HepG2 (cell line): ENCODE results near the gene DDOST. TPM values are rescaled to one million over a fixed set of nuclear protein-coding genes. Genes with fewer than 3 reads are reported as not detected.

Experiments used
- BHLHE40 ChIP-seq: IDR thresholded peaks from 2 replicates; pipeline ENCODE4 v1.6.1; 2011; ENCODE audit warnings: low read length, improper control_type of control experiment
- CBFB ChIP-seq: sonication (generic); formaldehyde crosslinking; IDR thresholded peaks from 2 replicates; pipeline ENCODE4 v1.4.0; 2020; ENCODE audit warnings: missing genetic modification reagents
- CBX5 ChIP-seq: sonication (generic); formaldehyde crosslinking; IDR thresholded peaks from 2 replicates; pipeline ENCODE4 v1.4.0; 2020; ENCODE audit warnings: missing genetic modification reagents, borderline replicate concordance
- ELF1 ChIP-seq: sonication (generic); formaldehyde crosslinking; IDR thresholded peaks from 2 replicates; pipeline ENCODE4 v1.4.0; 2020; ENCODE audit warnings: missing genetic modification reagents
- EP300 ChIP-seq, 3 experiments: sonication (generic) in 1 of 3; formaldehyde crosslinking in 1 of 3; IDR thresholded peaks; 2 replicates each; pipeline versions ENCODE4 v1.5.1 to v1.6.1; 2011 to 2020; ENCODE audit warnings: low read depth in 2 of 3, low read length in 2 of 3, borderline replicate concordance in 1 of 3, improper control_type of control experiment in 1 of 3, mild to moderate bottlenecking in 1 of 3, missing genetic modification reagents in 1 of 3, moderate library complexity in 1 of 3
- FOXM1 ChIP-seq: sonication (generic); formaldehyde crosslinking; IDR thresholded peaks from 2 replicates; pipeline ENCODE4 v1.5.0; 2020; ENCODE audit warnings: missing genetic modification reagents
- FOXP1 ChIP-seq, 2 experiments: fragments of 450-650 bp in 1 of 2; IDR thresholded peaks; 2 replicates each; pipeline ENCODE4 v1.6.1; 2017 to 2018; ENCODE audit warnings: antibody characterized with exemption in 1 of 2
- KDM2A ChIP-seq: sonication (generic); formaldehyde crosslinking; IDR thresholded peaks from 2 replicates; pipeline ENCODE4 v1.4.0; 2020; ENCODE audit warnings: low read depth, missing genetic modification reagents, borderline replicate concordance
- NCOR1 ChIP-seq: fragments of 200-600 bp; sonication (generic); IDR thresholded peaks from 2 replicates; pipeline ENCODE4 v1.7.0; 2017; ENCODE audit warnings: antibody characterized with exemption, low read length, borderline replicate concordance
- NONO ChIP-seq, 2 experiments: fragments of 450-650 bp in 1 of 2; sonication (generic) in 1 of 2; formaldehyde crosslinking in 1 of 2; IDR thresholded peaks in 1 of 2; conservative IDR thresholded peaks in 1 of 2; 2 replicates each; pipeline versions ENCODE4 v1.6.1 to v1.8.0; 2017 to 2022; ENCODE audit warnings: mild to moderate bottlenecking in 1 of 2, missing genetic modification reagents in 1 of 2, moderate library complexity in 1 of 2
- PHF8 ChIP-seq: sonication (generic); formaldehyde crosslinking; IDR thresholded peaks from 2 replicates; pipeline ENCODE4 v1.5.0; 2020; ENCODE audit warnings: missing genetic modification reagents
- RFX5 ChIP-seq: IDR thresholded peaks from 2 replicates; pipeline ENCODE4 v1.6.1; 2011; ENCODE audit warnings: low read depth, low read length, improper control_type of control experiment
- SALL2 ChIP-seq: sonication (generic); formaldehyde crosslinking; IDR thresholded peaks from 2 replicates; pipeline ENCODE4 v1.8.1; 2023; ENCODE audit warnings: mild to moderate bottlenecking, missing genetic modification reagents, inconsistent platforms
- SMC3 ChIP-seq: IDR thresholded peaks from 2 replicates; pipeline ENCODE4 v1.6.1; 2011; ENCODE audit warnings: low read length, improper control_type of control experiment
- TOPORS ChIP-seq: sonication (generic); formaldehyde crosslinking; IDR thresholded peaks from 2 replicates; pipeline ENCODE4 v1.8.0; 2023; ENCODE audit warnings: mild to moderate bottlenecking, missing genetic modification reagents
- YEATS4 ChIP-seq: sonication (generic); formaldehyde crosslinking; IDR thresholded peaks from 2 replicates; pipeline ENCODE4 v1.4.0; 2020; ENCODE audit warnings: missing genetic modification reagents, borderline replicate concordance
- ZNF207 ChIP-seq: fragments of 450-650 bp; IDR thresholded peaks from 2 replicates; pipeline ENCODE4 v1.6.1; 2016; ENCODE audit warnings: antibody characterized with exemption, borderline replicate concordance
- ZNF230 ChIP-seq: sonication (generic); formaldehyde crosslinking; IDR thresholded peaks from 2 replicates; pipeline ENCODE4 v1.4.0; 2020; ENCODE audit warnings: mild to moderate bottlenecking, missing genetic modification reagents
- ZNF468 ChIP-seq: sonication (generic); formaldehyde crosslinking; IDR thresholded peaks from 2 replicates; pipeline ENCODE4 v1.8.0; 2022; ENCODE audit warnings: mild to moderate bottlenecking, moderate library complexity, missing genetic modification reagents
- ZNF550 ChIP-seq: sonication (generic); formaldehyde crosslinking; IDR thresholded peaks from 2 replicates; pipeline ENCODE4 v1.4.0; 2020; ENCODE audit warnings: mild to moderate bottlenecking, missing genetic modification reagents, borderline replicate concordance
- ZNF761 ChIP-seq: sonication (generic); formaldehyde crosslinking; conservative IDR thresholded peaks from 2 replicates; pipeline ENCODE4 v1.4.0; 2020; ENCODE audit warnings: mild to moderate bottlenecking, missing genetic modification reagents
- ZNF782 ChIP-seq: sonication (generic); formaldehyde crosslinking; IDR thresholded peaks from 2 replicates; pipeline ENCODE4 v1.4.0; 2020; ENCODE audit warnings: missing genetic modification reagents, mild to moderate bottlenecking, borderline replicate concordance
- polyA plus RNA-seq, 8 experiments: library from polyadenylated mRNA; depleted of rRNA in 3 of 8; stranded (reverse) in 7 of 8; unstranded in 1 of 8; fragments of >200 nt; fragmentation: Illumina TruSeq in 4 of 8; extraction: Trizol in 4 of 8; gene quantifications; 2 replicates each; pipeline versions ENCODE4 v1.2.1 to v1.2.3, GENCODE V29; 2011 to 2016; ENCODE audit warnings: low read depth in 4 of 8, missing spikeins in 1 of 8, mixed read lengths in 1 of 8; ENCODE audit not compliant: insufficient read depth in 1 of 8
- total RNA-seq, 5 experiments: library from RNA; depleted of rRNA; stranded (reverse); fragments of >200 nt; fragmentation: Illumina TruSeq; extraction: Trizol; gene quantifications; 2 replicates each; pipeline ENCODE4 v1.2.3, GENCODE V29; 2016; ENCODE audit warnings: low read depth in 1 of 5
- TF ChIP-seq, protein P1 (sequence below): sonication (generic); formaldehyde crosslinking; IDR thresholded peaks from 2 replicates; pipeline ENCODE4 v1.5.0; 2020; ENCODE audit warnings: mild to moderate bottlenecking, missing genetic modification reagents
- TF ChIP-seq, protein P2 (sequence below): sonication (generic); formaldehyde crosslinking; IDR thresholded peaks from 2 replicates; pipeline ENCODE4 v1.8.1; 2023; ENCODE audit warnings: mild to moderate bottlenecking, missing genetic modification reagents, borderline replicate concordance

The DDOST gene
- total and polyA plus RNA-seq, 2 of the 13 experiments (the other 11 are each of a cell fraction or from before 2014, with no cell fraction given), result 335 to 494 TPM

GRCh38 chr1:20661207-20662109 lies at the start of gene DDOST (continued):
- TF ChIP-seq ZNF550, result 0 out of 2 replicates have a peak, but pooled peaks have one; percentile 28
- TF ChIP-seq, protein P1, sequence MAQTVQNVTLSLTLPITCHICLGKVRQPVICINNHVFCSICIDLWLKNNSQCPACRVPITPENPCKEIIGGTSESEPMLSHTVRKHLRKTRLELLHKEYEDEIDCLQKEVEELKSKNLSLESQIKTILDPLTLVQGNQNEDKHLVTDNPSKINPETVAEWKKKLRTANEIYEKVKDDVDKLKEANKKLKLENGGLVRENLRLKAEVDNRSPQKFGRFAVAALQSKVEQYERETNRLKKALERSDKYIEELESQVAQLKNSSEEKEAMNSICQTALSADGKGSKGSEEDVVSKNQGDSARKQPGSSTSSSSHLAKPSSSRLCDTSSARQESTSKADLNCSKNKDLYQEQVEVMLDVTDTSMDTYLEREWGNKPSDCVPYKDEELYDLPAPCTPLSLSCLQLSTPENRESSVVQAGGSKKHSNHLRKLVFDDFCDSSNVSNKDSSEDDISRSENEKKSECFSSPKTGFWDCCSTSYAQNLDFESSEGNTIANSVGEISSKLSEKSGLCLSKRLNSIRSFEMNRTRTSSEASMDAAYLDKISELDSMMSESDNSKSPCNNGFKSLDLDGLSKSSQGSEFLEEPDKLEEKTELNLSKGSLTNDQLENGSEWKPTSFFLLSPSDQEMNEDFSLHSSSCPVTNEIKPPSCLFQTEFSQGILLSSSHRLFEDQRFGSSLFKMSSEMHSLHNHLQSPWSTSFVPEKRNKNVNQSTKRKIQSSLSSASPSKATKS (CRISPR knock-in tag), result no peak
- TF ChIP-seq CBFB (CRISPR knock-in tag), result peak; percentile 78
- no peak for TF ChIP-seq ZNF761
- TF ChIP-seq NONO (IDR thresholded peaks at IDR 0.05), result no peak
- TF ChIP-seq NONO (CRISPR knock-in tag; conservative IDR thresholded peaks at IDR 0.05), result peak; percentile 81
- no peak for TF ChIP-seq FOXM1 (CRISPR knock-in tag)
- peak; percentile 30; the same call in 1 of the 2 replicates for TF ChIP-seq ZNF230 (CRISPR knock-in tag)
- peak; percentile 40; the same call in 1 of the 2 replicates for TF ChIP-seq SALL2 (CRISPR knock-in tag)
- TF ChIP-seq ZNF207, result no peak
- TF ChIP-seq PHF8 (CRISPR knock-in tag), result peak; percentile 96
- TF ChIP-seq SMC3, result no peak
- TF ChIP-seq, protein P2, sequence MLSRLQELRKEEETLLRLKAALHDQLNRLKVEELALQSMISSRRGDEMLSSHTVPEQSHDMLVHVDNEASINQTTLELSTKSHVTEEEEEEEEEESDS (CRISPR knock-in tag), result 0 out of 2 replicates have a peak, but pooled peaks have one; percentile 40
- TF ChIP-seq TOPORS (CRISPR knock-in tag), result peak; percentile 72
- TF ChIP-seq RFX5, result 0 out of 2 replicates have a peak, but pooled peaks have one; percentile 29
- no peak for TF ChIP-seq EP300 (IDR thresholded peaks at IDR 0.05; ENCODE audit: low read depth in 2 of 2, low read length in 2 of 2)
- 0 out of 2 replicates have a peak, but pooled peaks have one; percentile 16 for TF ChIP-seq EP300 (CRISPR knock-in tag; IDR thresholded peaks at IDR 0.05; ENCODE audit: borderline replicate concordance)
- TF ChIP-seq YEATS4, result peak; percentile 61; the same call in 1 of the 2 replicates
- TF ChIP-seq ELF1 (CRISPR knock-in tag), result peak; percentile 98
- TF ChIP-seq KDM2A, result peak; percentile 88
- TF ChIP-seq ZNF782, result no peak
- TF ChIP-seq CBX5 (CRISPR knock-in tag), result peak; percentile 23; the same call in 1 of the 2 replicates
- no peak for TF ChIP-seq FOXP1 (IDR thresholded peaks at IDR 0.05)
- TF ChIP-seq FOXP1 (CRISPR knock-in tag; IDR thresholded peaks at IDR 0.05), result no peak
- TF ChIP-seq BHLHE40, result peak; percentile 71
- no peak for TF ChIP-seq ZNF468 (CRISPR knock-in tag)
- TF ChIP-seq NCOR1, result no peak; the same call in 1 of the 2 replicates
